Measurements from ENCODE around the gene FKBP5.

DNA sequence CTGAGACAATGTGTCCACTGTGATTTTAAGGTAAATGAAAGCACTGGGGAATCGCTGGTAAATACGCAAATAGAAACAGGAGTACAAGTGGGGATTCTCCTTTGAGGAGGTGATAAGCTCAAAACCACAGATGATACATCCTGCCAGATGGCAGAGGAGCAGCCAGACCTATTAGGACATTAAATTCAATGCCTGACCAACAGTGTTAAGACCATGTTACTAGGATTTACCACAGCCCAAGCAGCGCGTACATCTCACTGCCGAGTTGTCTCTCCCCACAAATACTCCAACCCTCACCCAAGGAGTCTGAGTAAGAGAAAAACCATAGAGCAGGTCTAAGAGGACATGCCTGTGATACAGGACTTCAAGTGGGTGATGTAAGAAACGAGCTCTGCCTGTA lies 107.1 kb downstream of the FKBP5 start:
- TF ChIP-seq POLR2A (IDR thresholded peaks at IDR 0.05) (no peak), CTCF (IDR thresholded peaks at IDR 0.05) (no peak), POLR2AphosphoS5 (IDR thresholded peaks at IDR 0.05) (no peak)
